Thyroid gland (tissue), 4 donors: ENCODE results near the gene CFAP20DC. TPM values are rescaled to one million over a fixed set of nuclear protein-coding genes. Genes with fewer than 3 reads are reported as not detected.
"Not testable (repeated sequence)": the region's sequence is repeated elsewhere in the genome, so short reads cannot be mapped to it uniquely, and the experiment has no call there.

Source experiments
- DNase-seq, 2 donors: peaks; one replicate each; pipeline ENCODE4 v3.0.0-alpha.2; 2019
- H3K27ac ChIP-seq, 3 donors: fragments of 200-600 bp; sonication (generic); 1 replicate in 2 of 3; 2 replicates in 1 of 3; pipeline ENCODE4 v1.5.1; 2016 to 2019; ENCODE audit warnings: mild to moderate bottlenecking in 1 of 3, moderate library complexity in 1 of 3
- H3K27me3 ChIP-seq: fragments of 200-600 bp; sonication (generic); one replicate; pipeline ENCODE4 v1.5.1; 2019
- H3K36me3 ChIP-seq, 2 donors: fragments of 200-600 bp; sonication (generic); one replicate each; pipeline ENCODE4 v1.5.1; 2016 to 2019
- H3K4me1 ChIP-seq, 2 donors: fragments of 200-600 bp; sonication (generic); one replicate each; pipeline ENCODE4 v1.5.1; 2017 to 2019
- H3K4me3 ChIP-seq, 3 donors: fragments of 200-600 bp; sonication (generic); replicated peaks in 1 of 3; 1 replicate in 2 of 3; 2 replicates in 1 of 3; pipeline ENCODE4 v1.5.1; 2016; ENCODE audit warnings: mild to moderate bottlenecking in 1 of 3
- H3K9me3 ChIP-seq: fragments of 200-600 bp; sonication (generic); one replicate; pipeline ENCODE4 v1.5.1; 2017
- POLR2A ChIP-seq, 2 donors: fragments of 450-650 bp; IDR thresholded peaks; one replicate each; pipeline ENCODE4 v1.6.1; 2017; ENCODE audit warnings: antibody characterized with exemption in 2 of 2, mild to moderate bottlenecking in 2 of 2, moderate library complexity in 1 of 2
- WGBS, 2 donors: methylation state at CpG; one replicate each; pipeline ENCODE4 v1.1.5; 2017; 5-methylcytosine and 5-hydroxymethylcytosine counted together
- intact Hi-C: fragments of 100-400 bp; cut with DNase I; formaldehyde crosslinking; loops from one replicate; pipeline ENCODE4 v1.15.1; 2023
- total RNA-seq, 4 donors: library from RNA; depleted of rRNA; stranded (reverse); fragments of >200 nt; gene quantifications; one replicate each; pipeline ENCODE4 v1.2.3, GENCODE V29; 2016
- TF ChIP-seq, protein P1 (sequence below), 6 experiments: fragments of 200-600 bp in 3 of 6; fragments of 450-650 bp in 3 of 6; sonication (generic) in 3 of 6; IDR thresholded peaks; one replicate each; pipeline ENCODE4 v1.5.1; 2016 to 2019; ENCODE audit warnings: antibody characterized with exemption in 6 of 6, mild to moderate bottlenecking in 2 of 6, inconsistent platforms in 1 of 6, moderate library complexity in 1 of 6

The CFAP20DC gene
- total RNA-seq, 4 donors from 2014 or later, result 0.20 to 0.92 (median 0.60) TPM

DNA sequence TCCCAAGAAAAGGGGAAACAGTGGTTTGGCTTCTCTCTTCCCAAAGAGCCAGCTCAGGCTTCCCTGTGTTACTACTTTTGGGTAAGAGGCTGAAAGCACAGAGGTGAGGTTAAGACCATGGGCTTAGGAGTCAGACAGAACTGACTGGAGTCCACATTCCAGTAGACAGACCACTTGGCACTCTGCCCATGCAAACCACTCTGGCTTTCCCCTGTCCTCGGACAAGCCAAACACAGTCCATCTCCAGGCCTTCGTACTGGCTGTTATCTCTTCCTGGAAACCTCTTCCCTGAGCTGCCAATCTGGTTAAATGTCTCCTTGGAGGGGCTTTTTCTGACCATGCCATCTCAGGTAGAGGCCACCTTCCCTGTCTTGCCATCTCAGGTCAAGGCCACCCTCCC lies 330.1 kb downstream of the CFAP20DC start:
- Histone ChIP-seq H3K4me3 (no peak overlapping the region), H3K36me3 (no peaks in the 10 kb centered on the region), H3K27ac (no peak overlapping the region), H3K4me1 (no peaks in the 10 kb centered on the region), H3K9me3 (no peaks in the 10 kb centered on the region), H3K27me3 (no peaks in the 10 kb centered on the region)
- peak in 1 of 2 donors; percentile 3 for DNase-seq
- intact Hi-C loops, result no loop called here
- WGBS, 2 donors, result 60 to 64% methylated on average over 2 of the region's 2 CpGs
- TF ChIP-seq, protein P1, sequence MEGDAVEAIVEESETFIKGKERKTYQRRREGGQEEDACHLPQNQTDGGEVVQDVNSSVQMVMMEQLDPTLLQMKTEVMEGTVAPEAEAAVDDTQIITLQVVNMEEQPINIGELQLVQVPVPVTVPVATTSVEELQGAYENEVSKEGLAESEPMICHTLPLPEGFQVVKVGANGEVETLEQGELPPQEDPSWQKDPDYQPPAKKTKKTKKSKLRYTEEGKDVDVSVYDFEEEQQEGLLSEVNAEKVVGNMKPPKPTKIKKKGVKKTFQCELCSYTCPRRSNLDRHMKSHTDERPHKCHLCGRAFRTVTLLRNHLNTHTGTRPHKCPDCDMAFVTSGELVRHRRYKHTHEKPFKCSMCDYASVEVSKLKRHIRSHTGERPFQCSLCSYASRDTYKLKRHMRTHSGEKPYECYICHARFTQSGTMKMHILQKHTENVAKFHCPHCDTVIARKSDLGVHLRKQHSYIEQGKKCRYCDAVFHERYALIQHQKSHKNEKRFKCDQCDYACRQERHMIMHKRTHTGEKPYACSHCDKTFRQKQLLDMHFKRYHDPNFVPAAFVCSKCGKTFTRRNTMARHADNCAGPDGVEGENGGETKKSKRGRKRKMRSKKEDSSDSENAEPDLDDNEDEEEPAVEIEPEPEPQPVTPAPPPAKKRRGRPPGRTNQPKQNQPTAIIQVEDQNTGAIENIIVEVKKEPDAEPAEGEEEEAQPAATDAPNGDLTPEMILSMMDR (IDR thresholded peaks at IDR 0.05), result no peak
- no peak for TF ChIP-seq POLR2A (IDR thresholded peaks at IDR 0.05)

DNA sequence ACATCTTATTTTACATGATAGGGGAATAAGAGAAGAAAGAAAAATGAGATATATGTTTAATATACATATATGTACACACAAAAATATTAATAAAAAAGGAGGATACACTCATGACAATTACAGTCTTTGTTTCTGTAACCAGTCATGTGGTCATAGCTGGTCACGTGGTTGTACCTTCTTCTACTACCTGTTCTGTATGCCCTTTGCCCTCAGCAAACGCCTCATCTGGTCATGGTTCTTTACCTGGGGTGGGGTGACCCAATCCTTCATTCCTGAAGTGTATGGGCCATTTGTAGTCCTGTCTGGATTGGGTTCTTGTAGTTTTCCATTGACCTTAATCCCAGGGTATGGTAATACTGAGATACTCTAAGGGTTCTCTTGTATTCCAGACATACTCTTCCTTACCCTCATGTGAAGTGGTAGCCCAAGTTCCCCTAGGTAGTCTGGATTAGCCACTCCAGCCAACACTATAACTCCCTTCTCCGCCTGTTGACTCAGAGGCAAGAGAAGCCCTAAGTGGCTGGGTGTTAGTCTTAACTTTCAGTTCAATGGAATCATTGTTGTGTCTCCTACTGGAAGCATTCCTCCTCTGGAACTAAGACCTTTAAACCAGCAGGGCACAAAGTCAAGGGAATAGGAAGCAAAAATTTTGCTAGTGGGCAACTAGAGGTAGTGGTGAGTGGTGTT lies 336.0 kb downstream of the CFAP20DC start:
- WGBS, 2 donors, result 86 to 91% methylated on average over 3 of the region's 3 CpGs
- Histone ChIP-seq H3K27me3 (no peaks in the 10 kb centered on the region), H3K27ac (no peak overlapping the region), H3K4me3 (no peak overlapping the region), H3K4me1 (no peaks in the 10 kb centered on the region), H3K9me3 (no peaks in the 10 kb centered on the region), H3K36me3 (no peaks in the 10 kb centered on the region)
- no peak for DNase-seq
- no peak for TF ChIP-seq POLR2A (IDR thresholded peaks at IDR 0.05)
- TF ChIP-seq, protein P1 (IDR thresholded peaks at IDR 0.05), result no peak
- intact Hi-C loops, result no loop called here

DNA sequence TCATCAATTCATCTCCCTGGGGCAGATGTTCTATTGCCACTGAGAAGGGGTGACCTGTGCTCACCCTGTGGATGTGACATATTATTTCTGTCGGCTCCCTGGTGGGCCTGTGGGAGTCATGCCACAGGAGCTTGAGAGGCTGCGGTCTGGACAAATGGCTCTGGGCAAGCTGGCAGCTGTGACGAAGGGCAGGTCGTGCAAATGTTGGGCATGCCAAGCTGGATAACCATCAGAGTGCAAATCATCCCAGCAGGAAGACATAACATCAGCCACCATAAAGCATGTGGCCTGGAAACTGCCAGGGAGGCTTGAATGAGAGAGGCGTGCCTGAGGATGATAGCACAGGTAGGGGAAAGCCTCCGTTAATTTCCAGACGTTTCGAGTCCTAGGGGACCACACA lies 338.0 kb downstream of the CFAP20DC start:
- TF ChIP-seq, protein P1 (IDR thresholded peaks at IDR 0.05), result no peak
- no peak for TF ChIP-seq POLR2A (IDR thresholded peaks at IDR 0.05)
- Histone ChIP-seq H3K4me1 (no peaks in the 10 kb centered on the region), H3K27ac (no peak overlapping the region), H3K9me3 (no peaks in the 10 kb centered on the region), H3K27me3 (no peaks in the 10 kb centered on the region), H3K4me3 (no peak overlapping the region), H3K36me3 (no peaks in the 10 kb centered on the region)
- 88 to 93% methylated on average over 8 of the region's 8 CpGs for WGBS, 2 donors
- no peak for DNase-seq
- intact Hi-C loops, result no loop called here

DNA sequence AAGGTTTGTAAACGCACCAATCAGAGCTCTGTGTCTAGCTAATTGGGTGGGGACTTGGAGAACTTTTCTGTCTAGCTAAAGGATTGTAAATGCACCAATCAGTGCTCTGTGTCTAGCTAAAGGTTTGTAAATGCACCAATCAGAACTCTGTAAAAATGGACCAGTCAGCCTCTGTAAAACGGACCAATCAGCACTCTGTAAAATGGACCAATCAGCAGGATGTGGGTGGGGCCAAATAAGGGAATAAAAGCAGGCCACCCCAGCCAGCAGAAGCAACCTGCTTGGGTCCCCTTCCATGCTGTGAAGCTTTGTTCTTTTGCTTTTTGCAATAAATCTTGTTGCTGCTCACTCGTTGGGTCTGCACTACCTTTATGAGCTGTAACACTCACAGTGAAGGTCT lies 340.8 kb downstream of the CFAP20DC start:
- WGBS, 2 donors, result 82 to 83% methylated on average over 3 of the region's 3 CpGs
- H3K4me1 ChIP-seq, H3K36me3 ChIP-seq, intact Hi-C loops, H3K27me3 ChIP-seq, DNase-seq, H3K4me3 ChIP-seq, H3K27ac ChIP-seq, H3K9me3 ChIP-seq: not testable (repeated sequence)

DNA sequence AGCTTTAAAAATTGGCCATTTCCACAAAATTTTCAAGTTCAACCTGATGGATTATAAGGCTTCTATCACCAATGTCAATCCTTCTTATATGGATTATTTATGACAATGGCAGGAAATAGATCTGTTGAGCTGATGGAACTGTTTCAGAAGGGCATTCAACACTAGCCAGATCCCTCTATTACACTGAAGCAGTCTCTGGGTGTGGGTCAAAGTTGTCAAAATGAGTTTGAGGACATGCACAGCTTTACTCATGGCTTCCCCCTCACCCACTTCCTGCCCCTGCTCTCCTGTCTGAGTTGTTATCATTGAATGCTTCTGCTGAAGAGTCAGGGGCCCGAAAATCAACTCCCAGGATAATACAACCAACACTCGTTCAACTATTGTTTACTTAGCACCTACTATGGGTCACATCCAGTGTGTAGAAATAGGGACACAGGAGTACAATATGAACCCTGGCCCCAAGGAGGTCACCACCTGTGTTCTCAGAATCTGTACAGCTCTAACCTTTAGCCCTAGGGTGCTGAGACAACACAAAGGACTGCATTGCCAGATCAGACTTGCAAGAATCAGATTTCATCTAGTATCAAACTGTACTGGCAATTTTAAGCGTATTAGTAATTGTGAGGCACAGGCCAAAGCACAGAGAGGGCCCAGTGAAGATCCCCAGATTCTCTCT lies 341.6 kb downstream of the CFAP20DC start:
- H3K27me3 ChIP-seq, result no peaks in the 10 kb centered on the region
- H3K4me3 ChIP-seq, result no peak overlapping the region
- no peak for TF ChIP-seq POLR2A (IDR thresholded peaks at IDR 0.05)
- TF ChIP-seq, protein P1 (IDR thresholded peaks at IDR 0.05), result no peak
- no peaks in the 10 kb centered on the region for H3K9me3 ChIP-seq
- no peaks in the 10 kb centered on the region for H3K36me3 ChIP-seq
- H3K4me1 ChIP-seq, result no peaks in the 10 kb centered on the region
- WGBS, 2 donors, result 63 to 67% methylated on average over 3 of the region's 3 CpGs
- DNase-seq, result no peak
- intact Hi-C loops, result no loop called here
- no peak overlapping the region for H3K27ac ChIP-seq
